WTC11 (cell line): ENCODE data around the gene LDHD. TPM values are rescaled to one million over a fixed set of nuclear protein-coding genes. Genes with fewer than 3 reads are reported as not detected.

Source experiments
- ATAC-seq: fragments of 200-7000 bp; cut with Tn5 transposase; 2 replicates; pipeline ENCODE4 v1.10.0; 2021; ENCODE audit warnings: mild to moderate bottlenecking, moderate library complexity
- CTCF ChIA-PET: fragments of 300-600 bp; sonication (Branson Sonifier 250); formaldehyde crosslinking; loops from one replicate; lab custom pipeline; 2021; ENCODE audit warnings: antibody characterized with exemption; lab: Charles Lee
- POLR2A ChIA-PET: fragments of 350-600 bp; sonication (Branson Sonifier 250); formaldehyde crosslinking; loops from one replicate; lab custom pipeline; 2021; ENCODE audit warnings: antibody characterized with exemption; lab: Charles Lee
- DNase-seq: peaks from one replicate; pipeline ENCODE4 v3.0.0; 2021; ENCODE audit warnings: low spot score
- H3K27ac Mint-ChIP-seq: 2 replicates; pipeline ENCODE4 v1.8.0; 2021; ENCODE audit warnings: mixed read lengths
- H3K27me3 Mint-ChIP-seq: 2 replicates; pipeline ENCODE4 v1.8.0; 2021; ENCODE audit warnings: low read depth, mild to moderate bottlenecking, moderate library complexity, mixed read lengths
- H3K36me3 Mint-ChIP-seq: 2 replicates; pipeline ENCODE4 v1.8.0; 2021; ENCODE audit warnings: mixed read lengths
- H3K4me1 Mint-ChIP-seq: 2 replicates; pipeline ENCODE4 v1.8.0; 2022; ENCODE audit warnings: mixed read lengths
- H3K4me3 Mint-ChIP-seq: 2 replicates; pipeline ENCODE4 v1.8.0; 2021; ENCODE audit warnings: mild to moderate bottlenecking, moderate library complexity, mixed read lengths
- H3K9me3 Mint-ChIP-seq: 2 replicates; pipeline ENCODE4 v1.8.0; 2021; ENCODE audit warnings: mixed read lengths
- ATF1 ChIP-seq: sonication (generic); formaldehyde crosslinking; IDR thresholded peaks from 2 replicates; pipeline ENCODE4 v1.8.1; 2023; ENCODE audit warnings: mild to moderate bottlenecking, moderate library complexity, missing genetic modification reagents
- CDX4 ChIP-seq: fragments of 250-450 bp; sonication (Bioruptor Pico); IDR thresholded peaks from 2 replicates; pipeline ENCODE4 v1.9.0; 2021; ENCODE audit warnings: moderate library complexity, mild to moderate bottlenecking, inconsistent platforms, borderline replicate concordance
- NR1H2 ChIP-seq: sonication (generic); formaldehyde crosslinking; IDR thresholded peaks from 2 replicates; pipeline ENCODE4 v1.9.0; 2021; ENCODE audit warnings: mild to moderate bottlenecking, moderate library complexity, missing genetic modification reagents
- PRDM15 ChIP-seq: sonication (generic); formaldehyde crosslinking; IDR thresholded peaks from 2 replicates; pipeline ENCODE4 v1.8.0; 2022; ENCODE audit warnings: missing genetic modification reagents
- STAT6 ChIP-seq: sonication (generic); formaldehyde crosslinking; conservative IDR thresholded peaks from 2 replicates; pipeline ENCODE4 v1.8.1; 2023; ENCODE audit warnings: mild to moderate bottlenecking, low read depth, missing genetic modification reagents, moderate library complexity
- TCF7 ChIP-seq: sonication (generic); formaldehyde crosslinking; IDR thresholded peaks from 2 replicates; pipeline ENCODE4 v1.8.0; 2022; ENCODE audit warnings: mild to moderate bottlenecking, low read depth, missing genetic modification reagents, moderate library complexity
- ZNF219 ChIP-seq: sonication (generic); formaldehyde crosslinking; IDR thresholded peaks from 2 replicates; pipeline ENCODE4 v1.8.0; 2023; ENCODE audit warnings: missing genetic modification reagents, mild to moderate bottlenecking, borderline replicate concordance
- ZNF281 ChIP-seq: sonication (generic); formaldehyde crosslinking; IDR thresholded peaks from 2 replicates; pipeline ENCODE4 v1.8.0; 2023; ENCODE audit warnings: mild to moderate bottlenecking, missing genetic modification reagents
- total RNA-seq: library from RNA; stranded (reverse); gene quantifications from 3 replicates; pipeline ENCODE4 v1.2.3, GENCODE V29; 2021
- TF ChIP-seq, protein P1 (sequence below): fragments of 250-450 bp; sonication (Bioruptor Pico); IDR thresholded peaks from 2 replicates; pipeline ENCODE4 v2.1.2; 2022; ENCODE audit warnings: mild to moderate bottlenecking, moderate library complexity
- TF ChIP-seq, protein P2 (sequence below): fragments of 250-450 bp; sonication (Bioruptor Pico); IDR thresholded peaks from 2 replicates; pipeline ENCODE4 v1.8.0; 2021; ENCODE audit warnings: mild to moderate bottlenecking

LDHD gene
- total RNA-seq, 1 experiment from 2014 or later: 12.3 TPM

DNA sequence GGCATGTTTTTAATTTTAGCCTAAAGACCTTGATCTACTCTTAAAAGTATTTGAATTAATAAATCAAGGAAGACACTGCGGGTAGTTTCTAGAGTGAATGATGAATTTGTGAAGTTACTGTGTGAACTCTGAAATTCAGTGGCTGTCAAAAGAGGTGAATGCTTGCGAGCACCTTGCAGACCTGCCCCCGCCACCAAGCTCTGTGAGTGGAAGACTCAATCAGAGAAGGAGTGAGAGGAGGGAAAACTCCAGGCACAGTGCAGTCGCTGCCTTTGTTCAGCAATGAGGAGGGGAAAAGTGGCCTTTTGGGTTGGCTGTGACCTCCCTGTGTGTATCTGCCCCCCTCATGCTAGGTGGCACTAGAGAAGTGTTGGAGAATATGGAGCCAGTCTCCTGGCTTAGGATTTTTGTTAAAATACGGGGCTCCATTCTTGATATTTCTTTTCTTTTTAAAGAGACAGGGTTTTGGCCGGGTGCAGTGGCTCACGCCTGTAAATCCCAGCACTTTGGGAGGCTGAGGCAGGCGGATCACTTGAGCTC, 53.0 kb downstream of the LDHD start:
- CTCF ChIA-PET: interaction anchor here (0.7 to 2.5 kb wide), 9 partner anchors 9 to 79 kb away, joined by 3 to 20 read pairs (median 5); partner anchors contain the start of genes WDR59 and ZNRF1

GRCh38 chr16:75062976-75063346, 53.6 kb downstream of the LDHD start:
- no peak overlapping the region for H3K27ac Mint-ChIP-seq
- no peaks in the 10 kb centered on the region for H3K27me3 Mint-ChIP-seq
- H3K36me3 Mint-ChIP-seq: no peaks in the 10 kb centered on the region
- no peak; the same call in 1 of the 2 replicates for ATAC-seq
- DNase-seq: no peak
- TF ChIP-seq TCF7 (CRISPR knock-in tag): no peak
- TF ChIP-seq NR1H2 (CRISPR knock-in tag): no peak
- TF ChIP-seq, protein P1, sequence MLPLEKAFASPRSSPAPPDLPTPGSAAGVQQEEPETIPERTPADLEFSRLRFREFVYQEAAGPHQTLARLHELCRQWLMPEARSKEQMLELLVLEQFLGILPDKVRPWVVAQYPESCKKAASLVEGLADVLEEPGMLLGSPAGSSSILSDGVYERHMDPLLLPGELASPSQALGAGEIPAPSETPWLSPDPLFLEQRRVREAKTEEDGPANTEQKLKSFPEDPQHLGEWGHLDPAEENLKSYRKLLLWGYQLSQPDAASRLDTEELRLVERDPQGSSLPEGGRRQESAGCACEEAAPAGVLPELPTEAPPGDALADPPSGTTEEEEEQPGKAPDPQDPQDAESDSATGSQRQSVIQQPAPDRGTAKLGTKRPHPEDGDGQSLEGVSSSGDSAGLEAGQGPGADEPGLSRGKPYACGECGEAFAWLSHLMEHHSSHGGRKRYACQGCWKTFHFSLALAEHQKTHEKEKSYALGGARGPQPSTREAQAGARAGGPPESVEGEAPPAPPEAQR (CRISPR knock-in tag): no peak
- TF ChIP-seq STAT6 (CRISPR knock-in tag): no peak
- TF ChIP-seq PRDM15: no peak
- ChIA-PET POLR2A (no interaction called here), CTCF (interaction anchor here (0.7 to 2.5 kb wide), 18 partner anchors 9 to 78 kb away, joined by 3 to 20 read pairs (median 5); partner anchors contain the start of gene WDR59)
- no peak overlapping the region for H3K4me3 Mint-ChIP-seq
- H3K9me3 Mint-ChIP-seq: no peaks in the 10 kb centered on the region
- peaks cover 43% of the 10 kb centered on the region for H3K4me1 Mint-ChIP-seq

More for the DNA sequence above, 53.0 kb downstream of the LDHD start:
- Mint-ChIP-seq H3K4me1 (peaks cover 37% of the 10 kb centered on the region), H3K36me3 (no peaks in the 10 kb centered on the region), H3K27ac (peak overlapping the region; percentile 69; the same call in 1 of the 2 replicates), H3K9me3 (no peaks in the 10 kb centered on the region), H3K27me3 (no peaks in the 10 kb centered on the region), H3K4me3 (no peak overlapping the region)
- TF ChIP-seq ZNF281 (CRISPR knock-in tag) (no peak), ZNF219 (CRISPR knock-in tag) (no peak), ATF1 (CRISPR knock-in tag) (no peak), CDX4 (no peak)
- TF ChIP-seq, protein P2, sequence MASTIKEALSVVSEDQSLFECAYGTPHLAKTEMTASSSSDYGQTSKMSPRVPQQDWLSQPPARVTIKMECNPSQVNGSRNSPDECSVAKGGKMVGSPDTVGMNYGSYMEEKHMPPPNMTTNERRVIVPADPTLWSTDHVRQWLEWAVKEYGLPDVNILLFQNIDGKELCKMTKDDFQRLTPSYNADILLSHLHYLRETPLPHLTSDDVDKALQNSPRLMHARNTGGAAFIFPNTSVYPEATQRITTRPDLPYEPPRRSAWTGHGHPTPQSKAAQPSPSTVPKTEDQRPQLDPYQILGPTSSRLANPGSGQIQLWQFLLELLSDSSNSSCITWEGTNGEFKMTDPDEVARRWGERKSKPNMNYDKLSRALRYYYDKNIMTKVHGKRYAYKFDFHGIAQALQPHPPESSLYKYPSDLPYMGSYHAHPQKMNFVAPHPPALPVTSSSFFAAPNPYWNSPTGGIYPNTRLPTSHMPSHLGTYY: no peak
- ATAC-seq (no peak; the same call in 1 of the 2 replicates), DNase-seq (no peak)
- POLR2A ChIA-PET: no interaction called here
